Fibroblast of skin of left quadriceps (primary cell): Measurements from ENCODE around the gene ECE2.
"Not testable (repeated sequence)": the region's sequence is repeated elsewhere in the genome, so short reads cannot be mapped to it uniquely, and the experiment has no call there.

Source experiments
- DNase-seq, 2 experiments: peaks; one replicate each; pipeline ENCODE4 v3.0.0-alpha.2; 2013; ENCODE audit warnings: low read depth in 2 of 2

Gene ECE2

DNA sequence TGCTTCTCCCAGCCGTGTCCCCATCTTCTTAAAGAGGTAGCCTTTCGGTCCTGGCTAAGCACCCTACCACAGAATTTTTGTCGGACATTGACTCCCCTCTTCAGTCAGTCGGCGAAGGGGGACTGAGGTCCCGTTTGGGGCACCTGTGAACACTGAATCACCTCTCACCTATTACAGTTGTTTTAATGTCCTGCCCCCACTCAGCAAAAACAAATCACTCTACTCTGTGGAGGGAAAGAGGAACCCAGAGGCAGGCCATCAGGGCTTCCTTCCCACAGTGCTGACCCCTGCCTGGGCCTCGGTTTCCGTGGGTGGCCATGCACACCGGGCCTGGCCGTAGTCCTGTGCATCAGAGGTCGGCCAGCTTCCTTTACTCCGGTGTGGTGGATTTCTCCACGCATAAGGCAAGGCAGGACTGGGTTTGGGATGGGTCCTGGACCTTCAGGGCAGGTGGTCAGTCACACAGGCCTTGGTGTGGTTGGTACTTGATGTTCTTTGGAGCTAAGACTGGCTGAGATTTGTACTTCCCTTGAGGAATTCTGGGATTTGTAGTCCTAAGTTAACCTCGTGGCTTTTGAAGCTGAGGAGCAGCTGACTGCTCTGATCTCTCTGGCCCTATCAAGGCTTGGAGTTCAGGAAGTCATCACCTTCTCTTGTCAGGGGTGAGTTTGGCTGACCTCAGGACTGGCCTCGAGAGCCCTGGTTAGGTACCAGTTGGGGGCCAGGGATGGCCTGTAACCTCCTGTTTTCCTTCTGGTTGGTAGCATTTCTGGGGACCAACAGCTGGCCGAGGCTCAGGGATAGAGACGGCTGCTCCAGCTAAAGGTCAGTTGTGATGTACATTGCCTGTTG lies 61.0 kb downstream of the ECE2 start:
- no peak for DNase-seq

DNA sequence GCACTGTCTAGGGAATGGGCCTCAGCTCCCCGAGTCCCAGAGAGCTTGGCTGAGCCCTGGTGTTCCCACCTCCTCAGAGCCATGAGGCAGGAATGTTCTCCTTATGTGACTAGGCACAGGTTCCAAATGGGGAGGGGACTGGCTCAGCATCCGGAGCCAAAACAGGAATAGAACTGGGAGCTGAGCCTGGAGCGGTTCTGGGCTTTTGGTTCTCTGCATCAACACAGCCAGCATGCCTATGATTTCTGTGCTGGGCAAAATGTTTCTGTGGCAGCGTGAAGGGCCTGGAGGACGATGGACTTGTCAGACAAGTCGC lies 61.5 kb downstream of the ECE2 start, which contains the start of gene FAM131A:
Gene FAM131A (plus strand): TSS at position 202 of the 316 bp plus-strand sequence. CDS start 31 bp downstream, at position 233.
- no peak for DNase-seq

DNA sequence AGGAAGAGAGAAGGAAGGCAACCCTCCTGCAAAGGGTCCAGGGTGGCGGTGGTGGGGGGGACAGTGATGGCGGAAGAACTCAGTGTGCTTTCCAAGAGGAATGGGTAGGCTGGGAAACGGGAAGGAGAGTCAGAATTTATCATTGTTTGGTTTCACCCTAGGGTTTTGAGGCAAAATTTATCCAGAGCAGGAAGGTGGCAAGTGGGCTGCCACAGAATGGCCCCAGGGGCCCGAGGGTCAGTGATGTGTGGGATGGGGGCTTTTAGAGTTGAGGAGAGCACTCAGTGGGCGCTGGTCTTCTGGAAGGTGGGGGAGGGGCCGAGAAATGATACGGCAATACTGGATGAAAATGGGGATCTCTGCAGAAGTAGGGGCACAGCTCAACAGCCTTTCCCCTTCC lies 62.2 kb downstream of the ECE2 start:
- DNase-seq: no peak

DNA sequence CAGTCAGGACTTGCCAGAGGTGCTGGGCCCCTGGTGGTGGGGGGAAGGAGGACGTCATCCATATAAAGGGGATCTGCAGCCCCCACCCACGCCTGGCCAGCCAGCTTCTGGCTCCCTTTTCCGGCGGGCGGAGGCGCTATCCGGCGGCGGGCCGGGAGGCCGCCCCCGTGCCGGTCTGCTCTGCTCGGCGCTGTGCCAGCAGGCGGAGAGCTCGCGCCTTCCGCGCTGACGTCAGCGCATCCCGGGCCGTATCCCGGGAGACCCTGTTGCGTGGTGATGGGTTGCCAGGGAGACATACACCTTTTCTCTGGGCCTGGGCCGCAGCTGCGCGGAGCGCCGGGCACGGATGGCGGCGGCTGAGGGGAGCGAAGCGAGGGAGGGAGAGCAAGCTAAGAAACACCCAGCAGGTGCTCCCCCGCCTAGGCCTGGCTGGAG lies 62.7 kb downstream of the ECE2 start:
- peak; percentile 54 to 60 for DNase-seq

DNA sequence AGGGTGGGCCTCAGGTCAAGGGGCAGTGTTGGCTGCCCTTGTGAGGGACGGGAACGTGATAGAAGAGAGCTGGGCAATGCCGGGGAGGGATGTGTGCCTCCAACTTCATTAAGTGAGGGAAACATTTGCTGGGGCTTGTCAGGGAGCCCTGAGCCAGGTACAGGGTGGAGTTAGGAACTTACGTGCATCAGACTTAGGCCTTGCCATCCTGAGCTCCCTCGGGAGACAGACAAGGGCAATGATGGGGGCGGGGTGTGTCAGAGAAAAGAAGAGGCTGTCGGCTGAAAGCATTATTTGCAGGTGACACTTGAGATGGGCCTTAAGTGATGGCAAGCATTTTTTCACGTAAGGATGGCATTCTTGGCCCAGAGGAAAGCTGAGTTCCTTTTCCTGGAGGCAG lies 63.2 kb downstream of the ECE2 start:
- DNase-seq: no peak

DNA sequence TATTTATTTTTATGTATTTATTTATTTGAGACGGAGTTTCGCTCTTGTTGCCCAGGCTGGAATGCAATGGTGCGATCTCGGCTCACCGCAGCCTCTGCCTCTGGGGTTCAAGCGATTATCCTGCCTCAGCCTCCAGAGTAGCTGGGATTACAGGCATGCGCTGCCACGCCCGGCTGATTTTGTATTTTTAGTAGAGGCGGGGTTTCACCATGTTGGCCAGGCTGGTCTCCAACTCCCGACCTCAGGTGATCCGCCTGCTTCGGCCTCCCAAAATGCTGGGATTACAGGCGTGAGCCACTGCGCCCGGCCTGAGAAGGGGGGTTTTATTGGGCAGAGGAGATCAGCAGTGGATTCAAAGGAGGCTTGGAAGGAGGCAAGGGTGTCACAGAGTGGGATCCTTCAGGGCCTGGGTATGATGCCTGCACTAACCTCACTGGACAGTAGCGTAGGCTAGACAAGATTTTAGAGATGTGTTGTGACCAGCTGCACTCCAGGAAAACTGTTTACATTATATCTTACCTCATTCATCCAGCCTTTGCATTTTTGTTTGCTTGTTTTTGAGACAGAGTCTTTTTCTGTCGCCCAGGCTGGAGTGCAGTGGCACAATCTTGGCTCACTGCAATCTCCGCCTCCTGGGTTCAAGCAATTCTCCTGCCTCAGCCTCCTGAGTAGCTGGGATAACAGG lies 63.8 kb downstream of the ECE2 start:
- not testable (repeated sequence) for DNase-seq

DNA sequence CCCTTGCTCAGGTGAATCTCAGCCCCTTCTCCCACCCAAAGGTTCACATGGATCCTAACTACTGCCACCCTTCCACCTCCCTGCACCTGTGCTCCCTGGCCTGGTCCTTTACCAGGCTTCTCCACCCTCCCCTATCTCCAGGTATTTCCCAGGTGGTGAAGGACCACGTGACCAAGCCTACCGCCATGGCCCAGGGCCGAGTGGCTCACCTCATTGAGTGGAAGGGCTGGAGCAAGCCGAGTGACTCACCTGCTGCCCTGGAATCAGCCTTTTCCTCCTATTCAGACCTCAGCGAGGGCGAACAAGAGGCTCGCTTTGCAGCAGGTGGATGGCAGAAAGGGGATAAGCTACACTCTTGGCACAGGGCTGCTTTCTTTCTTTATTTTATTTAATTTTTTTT lies 66.1 kb downstream of the ECE2 start:
- DNase-seq: no peak
